ENCODE results near the gene REC8. TPM values are rescaled to one million over a fixed set of nuclear protein-coding genes. Genes with fewer than 3 reads are reported as not detected.

Gene REC8
- total and polyA plus RNA-seq, 2 of the 13 experiments (the other 11 are each of a cell fraction or from before 2014, with no cell fraction given) = 3.4 to 14.7 TPM

- TF ChIP-seq UBTF (CRISPR knock-in tag; IDR thresholded peaks at IDR 0.05) (no peak), MAFK (conservative IDR thresholded peaks at IDR 0.05 in 1 of 2, IDR thresholded peaks at IDR 0.05 in 1 of 2; ENCODE audit: low read length in 2 of 2) (no peak), U2AF2 (IDR thresholded peaks at IDR 0.05; ENCODE audit: low read depth, low read length) (no peak), ZSCAN25 (CRISPR knock-in tag; IDR thresholded peaks at IDR 0.05) (no peak), ZSCAN31 (CRISPR knock-in tag; IDR thresholded peaks at IDR 0.05; ENCODE audit: low read depth) (no peak), PHF20 (CRISPR knock-in tag; IDR thresholded peaks at IDR 0.05) (no peak), ATRX (CRISPR knock-in tag; IDR thresholded peaks at IDR 0.05; ENCODE audit: borderline replicate concordance) (no peak), REXO4 (CRISPR knock-in tag; IDR thresholded peaks at IDR 0.05; ENCODE audit: borderline replicate concordance) (no peak), TFAP4 (IDR thresholded peaks at IDR 0.05; ENCODE audit: borderline replicate concordance, low read depth) (no peak), ZNF768 (CRISPR knock-in tag; IDR thresholded peaks at IDR 0.05) (no peak), NR0B2 (CRISPR knock-in tag; IDR thresholded peaks at IDR 0.05) (no peak), GMEB1 (CRISPR knock-in tag; IDR thresholded peaks at IDR 0.05; ENCODE audit: borderline replicate concordance) (no peak), ISX (CRISPR knock-in tag; conservative IDR thresholded peaks at IDR 0.05) (no peak)
- TF ChIP-seq, protein P1, sequence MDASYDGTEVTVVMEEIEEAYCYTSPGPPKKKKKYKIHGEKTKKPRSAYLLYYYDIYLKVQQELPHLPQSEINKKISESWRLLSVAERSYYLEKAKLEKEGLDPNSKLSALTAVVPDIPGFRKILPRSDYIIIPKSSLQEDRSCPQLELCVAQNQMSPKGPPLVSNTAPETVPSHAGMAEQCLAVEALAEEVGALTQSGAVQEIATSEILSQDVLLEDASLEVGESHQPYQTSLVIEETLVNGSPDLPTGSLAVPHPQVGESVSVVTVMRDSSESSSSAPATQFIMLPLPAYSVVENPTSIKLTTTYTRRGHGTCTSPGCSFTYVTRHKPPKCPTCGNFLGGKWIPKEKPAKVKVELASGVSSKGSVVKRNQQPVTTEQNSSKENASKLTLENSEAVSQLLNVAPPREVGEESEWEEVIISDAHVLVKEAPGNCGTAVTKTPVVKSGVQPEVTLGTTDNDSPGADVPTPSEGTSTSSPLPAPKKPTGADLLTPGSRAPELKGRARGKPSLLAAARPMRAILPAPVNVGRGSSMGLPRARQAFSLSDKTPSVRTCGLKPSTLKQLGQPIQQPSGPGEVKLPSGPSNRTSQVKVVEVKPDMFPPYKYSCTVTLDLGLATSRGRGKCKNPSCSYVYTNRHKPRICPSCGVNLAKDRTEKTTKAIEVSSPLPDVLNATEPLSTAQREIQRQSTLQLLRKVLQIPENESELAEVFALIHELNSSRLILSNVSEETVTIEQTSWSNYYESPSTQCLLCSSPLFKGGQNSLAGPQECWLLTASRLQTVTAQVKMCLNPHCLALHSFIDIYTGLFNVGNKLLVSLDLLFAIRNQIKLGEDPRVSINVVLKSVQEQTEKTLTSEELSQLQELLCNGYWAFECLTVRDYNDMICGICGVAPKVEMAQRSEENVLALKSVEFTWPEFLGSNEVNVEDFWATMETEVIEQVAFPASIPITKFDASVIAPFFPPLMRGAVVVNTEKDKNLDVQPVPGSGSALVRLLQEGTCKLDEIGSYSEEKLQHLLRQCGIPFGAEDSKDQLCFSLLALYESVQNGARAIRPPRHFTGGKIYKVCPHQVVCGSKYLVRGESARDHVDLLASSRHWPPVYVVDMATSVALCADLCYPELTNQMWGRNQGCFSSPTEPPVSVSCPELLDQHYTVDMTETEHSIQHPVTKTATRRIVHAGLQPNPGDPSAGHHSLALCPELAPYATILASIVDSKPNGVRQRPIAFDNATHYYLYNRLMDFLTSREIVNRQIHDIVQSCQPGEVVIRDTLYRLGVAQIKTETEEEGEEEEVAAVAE (CRISPR knock-in tag; IDR thresholded peaks at IDR 0.05; ENCODE audit: borderline replicate concordance) = 0 out of 2 replicates have a peak, but pooled peaks have one; percentile 3
- TF ChIP-seq, protein P2, sequence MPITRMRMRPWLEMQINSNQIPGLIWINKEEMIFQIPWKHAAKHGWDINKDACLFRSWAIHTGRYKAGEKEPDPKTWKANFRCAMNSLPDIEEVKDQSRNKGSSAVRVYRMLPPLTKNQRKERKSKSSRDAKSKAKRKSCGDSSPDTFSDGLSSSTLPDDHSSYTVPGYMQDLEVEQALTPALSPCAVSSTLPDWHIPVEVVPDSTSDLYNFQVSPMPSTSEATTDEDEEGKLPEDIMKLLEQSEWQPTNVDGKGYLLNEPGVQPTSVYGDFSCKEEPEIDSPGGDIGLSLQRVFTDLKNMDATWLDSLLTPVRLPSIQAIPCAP (CRISPR knock-in tag; IDR thresholded peaks at IDR 0.05; ENCODE audit: low read depth) = no peak
- TF ChIP-seq, protein P3, sequence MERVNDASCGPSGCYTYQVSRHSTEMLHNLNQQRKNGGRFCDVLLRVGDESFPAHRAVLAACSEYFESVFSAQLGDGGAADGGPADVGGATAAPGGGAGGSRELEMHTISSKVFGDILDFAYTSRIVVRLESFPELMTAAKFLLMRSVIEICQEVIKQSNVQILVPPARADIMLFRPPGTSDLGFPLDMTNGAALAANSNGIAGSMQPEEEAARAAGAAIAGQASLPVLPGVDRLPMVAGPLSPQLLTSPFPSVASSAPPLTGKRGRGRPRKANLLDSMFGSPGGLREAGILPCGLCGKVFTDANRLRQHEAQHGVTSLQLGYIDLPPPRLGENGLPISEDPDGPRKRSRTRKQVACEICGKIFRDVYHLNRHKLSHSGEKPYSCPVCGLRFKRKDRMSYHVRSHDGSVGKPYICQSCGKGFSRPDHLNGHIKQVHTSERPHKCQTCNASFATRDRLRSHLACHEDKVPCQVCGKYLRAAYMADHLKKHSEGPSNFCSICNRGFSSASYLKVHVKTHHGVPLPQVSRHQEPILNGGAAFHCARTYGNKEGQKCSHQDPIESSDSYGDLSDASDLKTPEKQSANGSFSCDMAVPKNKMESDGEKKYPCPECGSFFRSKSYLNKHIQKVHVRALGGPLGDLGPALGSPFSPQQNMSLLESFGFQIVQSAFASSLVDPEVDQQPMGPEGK (CRISPR knock-in tag; IDR thresholded peaks at IDR 0.05) = no peak
Measured at GRCh38 chr14:24130380-24130716, 41.5 kb upstream of the REC8 start, which contains the start of gene FITM1 (continued).

Measured in HepG2 (cell line).